ENCODE results near the gene ERVFRD-1.

ERVFRD-1 gene

GRCh38 chr6:11062083-11062482 is 49.4 kb downstream of the ERVFRD-1 start:
- in situ Hi-C loops (cut with HindIII; ENCODE audit: low pct_ligation_motif_present, low sequenced_read_pairs): no loop called here
- H3K27ac ChIP-seq: no peak overlapping the region
- no peaks in the 10 kb centered on the region for H3K27me3 ChIP-seq (replicated peaks)
- no peak overlapping the region for H3K4me3 ChIP-seq (ENCODE audit: low read depth, low read length)
- no peaks in the 10 kb centered on the region for H3K36me3 ChIP-seq (replicated peaks)
- DNase-seq: no peak
- no peak for TF ChIP-seq CTCF (IDR thresholded peaks at IDR 0.05; ENCODE audit: low read depth, low read length, missing control alignments)

DNA sequence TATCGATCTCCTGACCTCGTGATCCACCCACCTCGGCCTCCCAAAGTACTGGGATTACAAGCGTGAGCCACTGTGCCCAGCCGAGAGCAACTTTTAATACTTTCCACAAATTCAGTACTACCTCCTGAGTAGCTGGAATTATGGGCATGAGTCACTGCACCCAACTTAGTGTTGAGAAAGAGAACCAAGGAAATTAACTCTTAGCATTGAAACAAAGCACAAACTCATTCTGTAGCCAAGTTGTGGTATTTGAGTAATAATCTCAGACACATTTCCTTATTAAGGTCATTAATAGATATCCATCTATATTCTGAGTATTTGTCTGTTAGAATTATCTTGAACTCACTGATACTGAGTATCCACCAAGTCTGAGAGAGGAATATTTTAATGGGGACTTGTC is 53.1 kb downstream of the ERVFRD-1 start:
- Histone ChIP-seq H3K36me3 (replicated peaks) (no peaks in the 10 kb centered on the region), H3K4me3 (ENCODE audit: low read depth, low read length) (no peak overlapping the region), H3K27me3 (replicated peaks) (no peaks in the 10 kb centered on the region), H3K27ac (no peak overlapping the region)
- DNase-seq: no peak
- in situ Hi-C loops (cut with HindIII; ENCODE audit: low pct_ligation_motif_present, low sequenced_read_pairs): no loop called here
- TF ChIP-seq CTCF (IDR thresholded peaks at IDR 0.05; ENCODE audit: low read depth, low read length, missing control alignments): no peak

DNA sequence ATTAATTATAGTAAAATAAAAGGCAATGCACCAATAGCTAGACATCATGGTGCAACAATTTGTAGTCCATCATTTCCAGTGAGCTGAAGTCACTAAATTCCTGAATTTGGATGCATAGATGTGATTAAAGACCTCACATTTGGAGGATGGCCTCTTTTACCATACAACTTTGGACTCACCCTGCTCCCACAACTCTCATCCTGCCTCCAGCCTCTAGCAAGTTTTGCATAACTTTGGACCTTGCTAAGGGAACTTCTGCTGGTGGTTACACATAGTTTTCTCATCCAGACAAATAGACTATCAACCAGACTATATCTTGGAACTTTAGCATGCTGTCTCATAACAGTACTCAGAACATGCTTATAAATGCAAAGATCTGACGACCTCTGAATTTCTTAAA is 54.7 kb downstream of the ERVFRD-1 start:
- in situ Hi-C loops (cut with HindIII; ENCODE audit: low pct_ligation_motif_present, low sequenced_read_pairs): no loop called here
- Histone ChIP-seq H3K27ac (no peak overlapping the region), H3K27me3 (replicated peaks) (no peaks in the 10 kb centered on the region), H3K4me3 (ENCODE audit: low read depth, low read length) (no peak overlapping the region), H3K36me3 (replicated peaks) (no peaks in the 10 kb centered on the region)
- no peak for TF ChIP-seq CTCF (IDR thresholded peaks at IDR 0.05; ENCODE audit: low read depth, low read length, missing control alignments)
- DNase-seq: no peak

DNA sequence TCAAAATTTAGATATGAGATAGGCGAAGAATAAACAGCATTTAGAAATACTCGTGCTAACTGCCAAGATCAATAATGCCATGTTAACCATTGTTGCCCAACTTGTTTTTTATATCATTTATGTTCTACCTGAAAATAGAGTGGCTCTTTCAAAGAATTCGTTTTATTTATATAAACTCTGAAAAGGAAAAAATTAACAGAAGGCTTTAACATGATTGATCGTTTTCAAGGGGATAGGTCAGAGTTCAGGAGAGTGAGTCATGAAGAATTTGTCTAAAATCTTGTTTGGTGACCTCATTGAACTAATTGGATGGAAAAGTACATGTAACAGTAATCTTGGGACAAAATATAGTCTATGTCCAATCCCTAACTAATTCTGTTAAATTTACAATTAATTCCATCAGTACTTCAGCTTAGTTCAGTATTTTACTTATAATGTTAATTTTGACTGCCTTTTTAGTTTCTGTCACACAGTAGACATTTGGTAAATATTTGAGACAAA is 56.3 kb downstream of the ERVFRD-1 start:
- Histone ChIP-seq H3K27me3 (replicated peaks) (no peaks in the 10 kb centered on the region), H3K36me3 (replicated peaks) (no peaks in the 10 kb centered on the region), H3K27ac (no peak overlapping the region), H3K4me3 (ENCODE audit: low read depth, low read length) (no peak overlapping the region)
- DNase-seq: no peak
- no peak for TF ChIP-seq CTCF (IDR thresholded peaks at IDR 0.05; ENCODE audit: low read depth, low read length, missing control alignments)
- in situ Hi-C loops (cut with HindIII; ENCODE audit: low pct_ligation_motif_present, low sequenced_read_pairs): no loop called here

GRCh38 chr6:11054722-11055121 is 56.8 kb downstream of the ERVFRD-1 start:
- no peak for DNase-seq
- Histone ChIP-seq H3K27ac (no peak overlapping the region), H3K4me3 (ENCODE audit: low read depth, low read length) (no peak overlapping the region), H3K27me3 (replicated peaks) (no peaks in the 10 kb centered on the region), H3K36me3 (replicated peaks) (no peaks in the 10 kb centered on the region)
- in situ Hi-C loops (cut with HindIII; ENCODE audit: low pct_ligation_motif_present, low sequenced_read_pairs): no loop called here
- no peak for TF ChIP-seq CTCF (IDR thresholded peaks at IDR 0.05; ENCODE audit: low read depth, low read length, missing control alignments)

DNA sequence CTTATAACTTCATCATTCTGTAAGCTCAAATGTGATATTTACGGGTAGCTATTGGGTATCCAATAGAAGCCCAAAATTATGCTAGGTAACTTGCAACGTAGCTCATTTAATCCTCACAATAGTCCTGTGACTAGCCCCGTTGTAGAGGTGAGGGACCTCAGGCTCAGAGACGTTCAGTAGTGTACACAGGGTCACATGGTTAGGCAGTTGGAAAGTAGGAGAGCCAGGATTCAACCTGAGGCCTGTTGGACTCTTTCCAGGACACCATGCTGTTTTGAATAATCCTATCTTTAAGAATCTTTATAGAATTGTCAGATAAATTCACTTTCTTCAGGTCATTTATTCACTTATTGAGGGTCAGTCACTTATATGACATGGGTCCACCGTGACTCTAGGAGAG is 58.2 kb downstream of the ERVFRD-1 start:
- no peaks in the 10 kb centered on the region for H3K36me3 ChIP-seq (replicated peaks)
- no peak for TF ChIP-seq CTCF (IDR thresholded peaks at IDR 0.05; ENCODE audit: low read depth, low read length, missing control alignments)
- H3K4me3 ChIP-seq (ENCODE audit: low read depth, low read length): no peak overlapping the region
- DNase-seq: no peak
- in situ Hi-C loops (cut with HindIII; ENCODE audit: low pct_ligation_motif_present, low sequenced_read_pairs): no loop called here
- no peaks in the 10 kb centered on the region for H3K27me3 ChIP-seq (replicated peaks)
- H3K27ac ChIP-seq: no peak overlapping the region

Measured in brain microvascular endothelial cell (primary cell).